GM23338 (cell line): ENCODE results near the gene NTRK1. TPM values are rescaled to one million over a fixed set of nuclear protein-coding genes. Genes with fewer than 3 reads are reported as not detected.

Experiments
- ATAC-seq: fragments of 200-7000 bp; cut with Tn5 transposase; 3 replicates; pipeline ENCODE4 v1.9.1; 2020
- DNase-seq: peaks from one replicate; pipeline ENCODE4 v3.0.0-alpha.2; 2015; ENCODE audit warnings: low spot score
- H2AFZ ChIP-seq: fragments of 200-600 bp; sonication (generic); 2 replicates; pipeline ENCODE4 v1.8.0; 2016; ENCODE audit warnings: antibody characterized with exemption, mild to moderate bottlenecking, moderate library complexity
- H3F3A ChIP-seq: fragments of 200-600 bp; sonication (generic); replicated peaks from 2 replicates; pipeline ENCODE4 v1.8.0; 2017; ENCODE audit warnings: antibody characterized with exemption, mixed run types, low read depth
- H3K27ac ChIP-seq: fragments of 200-600 bp; sonication (generic); 2 replicates; pipeline ENCODE4 v1.6.1; 2016; ENCODE audit warnings: low read depth
- H3K27me3 ChIP-seq: fragments of 200-600 bp; sonication (generic); 2 replicates; pipeline ENCODE4 v1.8.0; 2016; ENCODE audit warnings: mild to moderate bottlenecking, mixed run types, moderate library complexity; ENCODE audit not compliant: insufficient read depth
- H3K36me3 ChIP-seq: fragments of 200-600 bp; sonication (generic); 2 replicates; pipeline ENCODE4 v1.8.0; 2016; ENCODE audit warnings: mild to moderate bottlenecking; ENCODE audit not compliant: insufficient read depth
- H3K4me1 ChIP-seq: fragments of 200-600 bp; sonication (generic); 2 replicates; pipeline ENCODE4 v1.8.0; 2016; ENCODE audit warnings: mild to moderate bottlenecking, moderate library complexity; ENCODE audit not compliant: insufficient read depth
- H3K4me2 ChIP-seq: fragments of 200-600 bp; sonication (generic); 2 replicates; pipeline ENCODE4 v1.7.1; 2017; ENCODE audit warnings: mixed run types
- H3K4me3 ChIP-seq: fragments of 200-600 bp; sonication (generic); 2 replicates; pipeline ENCODE4 v1.6.1; 2016; ENCODE audit warnings: mixed run types
- H3K79me2 ChIP-seq: fragments of 200-600 bp; sonication (generic); replicated peaks from 2 replicates; pipeline ENCODE4 v1.8.0; 2017; ENCODE audit warnings: mild to moderate bottlenecking; ENCODE audit not compliant: insufficient read depth
- H3K9me2 ChIP-seq: fragments of 200-600 bp; sonication (generic); 2 replicates; pipeline ENCODE4 v1.8.0; 2017; ENCODE audit not compliant: insufficient read depth
- H4K20me1 ChIP-seq: fragments of 200-600 bp; sonication (generic); replicated peaks from 2 replicates; pipeline ENCODE4 v1.8.0; 2017; ENCODE audit warnings: mild to moderate bottlenecking; ENCODE audit not compliant: insufficient read depth
- H3K27ac Mint-ChIP-seq: 2 replicates; pipeline ENCODE4 v1.8.0; 2020; ENCODE audit warnings: inconsistent platforms, mild to moderate bottlenecking, moderate library complexity, mixed read lengths
- H3K27me3 Mint-ChIP-seq: 3 replicates; pipeline ENCODE4 v1.8.0; 2022; ENCODE audit warnings: low read depth, mild to moderate bottlenecking, moderate library complexity, mixed read lengths, inconsistent platforms; ENCODE audit not compliant: insufficient read depth, poor library complexity
- H3K36me3 Mint-ChIP-seq: 3 replicates; pipeline ENCODE4 v1.8.0; 2021; ENCODE audit warnings: low read depth, mild to moderate bottlenecking, inconsistent platforms, moderate library complexity, mixed read lengths
- H3K4me1 Mint-ChIP-seq: 3 replicates; pipeline ENCODE4 v1.8.0; 2020; ENCODE audit warnings: mild to moderate bottlenecking, inconsistent platforms, mixed read lengths
- H3K4me3 Mint-ChIP-seq: 3 replicates; pipeline ENCODE4 v1.8.0; 2021; ENCODE audit warnings: moderate library complexity, mild to moderate bottlenecking, inconsistent platforms, mixed read lengths
- H3K9me3 Mint-ChIP-seq: 3 replicates; pipeline ENCODE4 v1.8.0; 2020; ENCODE audit warnings: moderate library complexity, mild to moderate bottlenecking, inconsistent platforms, mixed read lengths
- CTCF ChIP-seq, 2 experiments: fragments of 200-600 bp in 1 of 2; sonication (generic) in 1 of 2; conservative IDR thresholded peaks; 2 replicates each; pipeline versions ENCODE4 v1.5.1 to v1.6.1; 2016 to 2017; ENCODE audit warnings: antibody characterized with exemption in 2 of 2, low read depth in 2 of 2, mild to moderate bottlenecking in 2 of 2, moderate library complexity in 1 of 2
- EZH2 ChIP-seq: fragments of 200-600 bp; sonication (generic); IDR thresholded peaks from one replicate; pipeline ENCODE4 v1.8.0; 2017; ENCODE audit warnings: antibody characterized with exemption, mild to moderate bottlenecking, low read depth; ENCODE audit not compliant: unreplicated experiment
- STAT1 ChIP-seq: IDR thresholded peaks from one replicate; pipeline ENCODE4 v1.6.1; 2016; ENCODE audit warnings: antibody characterized with exemption; ENCODE audit not compliant: unreplicated experiment
- ZNF331 ChIP-seq: fragments of 250-450 bp; sonication (Bioruptor Pico); IDR thresholded peaks from 2 replicates; pipeline ENCODE4 v1.5.0; 2020; ENCODE audit warnings: low read depth, mild to moderate bottlenecking, moderate library complexity
- polyA plus RNA-seq: library from polyadenylated mRNA; unstranded; fragments of >200 nt; fragmentation: Nextera tagmentation; extraction: Ambion mirVana; gene quantifications from 2 replicates; pipeline ENCODE4 v1.2.1, GENCODE V29; 2016
- total RNA-seq: library from RNA; depleted of rRNA; stranded (reverse); fragments of >200 nt; shearing (Covaris generic); gene quantifications from 2 replicates; pipeline ENCODE4 v1.2.3, GENCODE V29; 2014
- TF ChIP-seq, protein P1 (sequence below): fragments of 250-450 bp; sonication (Bioruptor Pico); IDR thresholded peaks from 2 replicates; pipeline ENCODE4 v1.5.0; 2020; ENCODE audit warnings: mild to moderate bottlenecking, moderate library complexity
- TF ChIP-seq, protein P2 (sequence below): IDR thresholded peaks from 2 replicates; pipeline ENCODE4 v1.6.1; 2016; ENCODE audit warnings: antibody characterized with exemption

Gene NTRK1
- total and polyA plus RNA-seq, 2 experiments from 2014 or later = 0.42 to 0.45 TPM

DNA sequence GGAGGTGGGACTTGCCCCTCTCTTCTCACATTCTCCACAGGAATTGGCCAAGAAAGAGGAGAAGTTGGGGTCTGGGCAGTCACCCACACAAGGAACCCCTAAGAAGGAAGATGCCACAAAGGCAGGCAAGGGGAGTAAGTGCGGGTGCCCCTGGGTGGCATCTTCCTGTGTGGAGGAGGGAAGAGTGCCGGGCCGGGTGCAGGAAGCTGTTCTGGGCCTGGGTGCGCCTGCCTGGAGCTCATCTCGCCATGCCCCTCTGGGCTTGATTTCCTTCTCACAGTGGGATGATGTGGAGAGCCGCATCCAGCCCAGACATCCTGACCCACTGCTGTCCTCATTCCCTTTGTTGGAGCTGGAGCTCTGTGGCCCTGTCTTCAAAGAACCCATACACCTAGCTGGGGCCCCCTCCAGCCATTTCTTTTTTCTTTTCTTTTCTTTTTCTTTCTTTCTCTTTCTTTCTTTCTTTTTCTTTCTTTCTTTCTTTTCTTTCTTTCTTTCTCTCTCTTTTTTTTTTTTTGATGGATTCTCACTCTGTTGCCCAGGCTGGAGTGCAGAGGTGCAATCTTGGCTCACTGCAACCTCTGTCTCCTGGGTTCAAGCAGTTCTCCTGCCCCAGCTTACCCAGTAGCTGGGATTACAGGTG, 69.1 kb downstream of the NTRK1 start (continued):
- TF ChIP-seq, protein P1, sequence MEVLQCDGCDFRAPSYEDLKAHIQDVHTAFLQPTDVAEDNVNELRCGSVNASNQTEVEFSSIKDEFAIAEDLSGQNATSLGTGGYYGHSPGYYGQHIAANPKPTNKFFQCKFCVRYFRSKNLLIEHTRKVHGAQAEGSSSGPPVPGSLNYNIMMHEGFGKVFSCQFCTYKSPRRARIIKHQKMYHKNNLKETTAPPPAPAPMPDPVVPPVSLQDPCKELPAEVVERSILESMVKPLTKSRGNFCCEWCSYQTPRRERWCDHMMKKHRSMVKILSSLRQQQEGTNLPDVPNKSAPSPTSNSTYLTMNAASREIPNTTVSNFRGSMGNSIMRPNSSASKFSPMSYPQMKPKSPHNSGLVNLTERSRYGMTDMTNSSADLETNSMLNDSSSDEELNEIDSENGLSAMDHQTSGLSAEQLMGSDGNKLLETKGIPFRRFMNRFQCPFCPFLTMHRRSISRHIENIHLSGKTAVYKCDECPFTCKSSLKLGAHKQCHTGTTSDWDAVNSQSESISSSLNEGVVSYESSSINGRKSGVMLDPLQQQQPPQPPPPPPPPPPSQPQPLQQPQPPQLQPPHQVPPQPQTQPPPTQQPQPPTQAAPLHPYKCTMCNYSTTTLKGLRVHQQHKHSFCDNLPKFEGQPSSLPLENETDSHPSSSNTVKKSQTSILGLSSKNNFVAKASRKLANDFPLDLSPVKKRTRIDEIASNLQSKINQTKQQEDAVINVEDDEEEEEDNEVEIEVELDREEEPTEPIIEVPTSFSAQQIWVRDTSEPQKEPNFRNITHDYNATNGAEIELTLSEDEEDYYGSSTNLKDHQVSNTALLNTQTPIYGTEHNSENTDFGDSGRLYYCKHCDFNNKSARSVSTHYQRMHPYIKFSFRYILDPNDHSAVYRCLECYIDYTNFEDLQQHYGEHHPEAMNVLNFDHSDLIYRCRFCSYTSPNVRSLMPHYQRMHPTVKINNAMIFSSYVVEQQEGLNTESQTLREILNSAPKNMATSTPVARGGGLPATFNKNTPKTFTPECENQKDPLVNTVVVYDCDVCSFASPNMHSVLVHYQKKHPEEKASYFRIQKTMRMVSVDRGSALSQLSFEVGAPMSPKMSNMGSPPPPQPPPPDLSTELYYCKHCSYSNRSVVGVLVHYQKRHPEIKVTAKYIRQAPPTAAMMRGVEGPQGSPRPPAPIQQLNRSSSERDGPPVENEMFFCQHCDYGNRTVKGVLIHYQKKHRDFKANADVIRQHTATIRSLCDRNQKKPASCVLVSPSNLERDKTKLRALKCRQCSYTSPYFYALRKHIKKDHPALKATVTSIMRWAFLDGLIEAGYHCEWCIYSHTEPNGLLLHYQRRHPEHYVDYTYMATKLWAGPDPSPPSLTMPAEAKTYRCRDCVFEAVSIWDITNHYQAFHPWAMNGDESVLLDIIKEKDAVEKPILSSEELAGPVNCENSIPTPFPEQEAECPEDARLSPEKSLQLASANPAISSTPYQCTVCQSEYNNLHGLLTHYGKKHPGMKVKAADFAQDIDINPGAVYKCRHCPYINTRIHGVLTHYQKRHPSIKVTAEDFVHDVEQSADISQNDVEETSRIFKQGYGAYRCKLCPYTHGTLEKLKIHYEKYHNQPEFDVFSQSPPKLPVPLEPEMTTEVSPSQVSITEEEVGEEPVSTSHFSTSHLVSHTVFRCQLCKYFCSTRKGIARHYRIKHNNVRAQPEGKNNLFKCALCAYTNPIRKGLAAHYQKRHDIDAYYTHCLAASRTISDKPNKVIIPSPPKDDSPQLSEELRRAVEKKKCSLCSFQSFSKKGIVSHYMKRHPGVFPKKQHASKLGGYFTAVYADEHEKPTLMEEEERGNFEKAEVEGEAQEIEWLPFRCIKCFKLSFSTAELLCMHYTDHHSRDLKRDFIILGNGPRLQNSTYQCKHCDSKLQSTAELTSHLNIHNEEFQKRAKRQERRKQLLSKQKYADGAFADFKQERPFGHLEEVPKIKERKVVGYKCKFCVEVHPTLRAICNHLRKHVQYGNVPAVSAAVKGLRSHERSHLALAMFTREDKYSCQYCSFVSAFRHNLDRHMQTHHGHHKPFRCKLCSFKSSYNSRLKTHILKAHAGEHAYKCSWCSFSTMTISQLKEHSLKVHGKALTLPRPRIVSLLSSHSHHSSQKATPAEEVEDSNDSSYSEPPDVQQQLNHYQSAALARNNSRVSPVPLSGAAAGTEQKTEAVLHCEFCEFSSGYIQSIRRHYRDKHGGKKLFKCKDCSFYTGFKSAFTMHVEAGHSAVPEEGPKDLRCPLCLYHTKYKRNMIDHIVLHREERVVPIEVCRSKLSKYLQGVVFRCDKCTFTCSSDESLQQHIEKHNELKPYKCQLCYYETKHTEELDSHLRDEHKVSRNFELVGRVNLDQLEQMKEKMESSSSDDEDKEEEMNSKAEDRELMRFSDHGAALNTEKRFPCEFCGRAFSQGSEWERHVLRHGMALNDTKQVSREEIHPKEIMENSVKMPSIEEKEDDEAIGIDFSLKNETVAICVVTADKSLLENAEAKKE (CRISPR knock-in tag) = no peak
- no peak for TF ChIP-seq CTCF (conservative IDR thresholded peaks at IDR 0.05; ENCODE audit: low read depth in 2 of 2)
- TF ChIP-seq ZNF331 (CRISPR knock-in tag) = no peak

GRCh38 chr1:156930483-156930882, 69.8 kb downstream of the NTRK1 start:
- Histone ChIP-seq H3F3A (peaks cover 4% of the 10 kb centered on the region; the same call in 1 of the 2 replicates), H3K9me2 (no peaks in the 10 kb centered on the region), H4K20me1 (no peaks in the 10 kb centered on the region), H3K4me2 (no peak overlapping the region), H3K79me2 (no peaks in the 10 kb centered on the region), H3K27ac (no peak overlapping the region), H2AFZ (no peak overlapping the region), H3K4me1 (no peaks in the 10 kb centered on the region; the same call in 1 of the 2 replicates), H3K36me3 (no peaks in the 10 kb centered on the region), H3K27me3 (peaks cover 58% of the 10 kb centered on the region), H3K4me3 (no peak overlapping the region)
- ATAC-seq (no peak), DNase-seq (peak; percentile 26)
- Mint-ChIP-seq H3K9me3 (no peaks in the 10 kb centered on the region; the same call in 2 of the 3 replicates), H3K27ac (no peak overlapping the region), H3K4me3 (no peak overlapping the region), H3K27me3 (peaks cover 62% of the 10 kb centered on the region), H3K36me3 (peaks cover 3% of the 10 kb centered on the region; the same call in 1 of the 3 replicates), H3K4me1 (peaks cover 36% of the 10 kb centered on the region)
- TF ChIP-seq EZH2 = no peak
- TF ChIP-seq CTCF (conservative IDR thresholded peaks at IDR 0.05; ENCODE audit: low read depth in 2 of 2) = no peak
- TF ChIP-seq STAT1 = no peak
- TF ChIP-seq, protein P2, sequence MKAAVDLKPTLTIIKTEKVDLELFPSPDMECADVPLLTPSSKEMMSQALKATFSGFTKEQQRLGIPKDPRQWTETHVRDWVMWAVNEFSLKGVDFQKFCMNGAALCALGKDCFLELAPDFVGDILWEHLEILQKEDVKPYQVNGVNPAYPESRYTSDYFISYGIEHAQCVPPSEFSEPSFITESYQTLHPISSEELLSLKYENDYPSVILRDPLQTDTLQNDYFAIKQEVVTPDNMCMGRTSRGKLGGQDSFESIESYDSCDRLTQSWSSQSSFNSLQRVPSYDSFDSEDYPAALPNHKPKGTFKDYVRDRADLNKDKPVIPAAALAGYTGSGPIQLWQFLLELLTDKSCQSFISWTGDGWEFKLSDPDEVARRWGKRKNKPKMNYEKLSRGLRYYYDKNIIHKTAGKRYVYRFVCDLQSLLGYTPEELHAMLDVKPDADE = no peak
